Measurements from ENCODE around the gene NPL. TPM values are rescaled to one million over a fixed set of nuclear protein-coding genes. Genes with fewer than 3 reads are reported as not detected.

The NPL gene
- total and polyA plus RNA-seq, 9 of the 15 experiments (the other 6 are each of a cell fraction or from before 2014, with no cell fraction given), result 9.9 to 22.3 (median 14.2) TPM

DNA sequence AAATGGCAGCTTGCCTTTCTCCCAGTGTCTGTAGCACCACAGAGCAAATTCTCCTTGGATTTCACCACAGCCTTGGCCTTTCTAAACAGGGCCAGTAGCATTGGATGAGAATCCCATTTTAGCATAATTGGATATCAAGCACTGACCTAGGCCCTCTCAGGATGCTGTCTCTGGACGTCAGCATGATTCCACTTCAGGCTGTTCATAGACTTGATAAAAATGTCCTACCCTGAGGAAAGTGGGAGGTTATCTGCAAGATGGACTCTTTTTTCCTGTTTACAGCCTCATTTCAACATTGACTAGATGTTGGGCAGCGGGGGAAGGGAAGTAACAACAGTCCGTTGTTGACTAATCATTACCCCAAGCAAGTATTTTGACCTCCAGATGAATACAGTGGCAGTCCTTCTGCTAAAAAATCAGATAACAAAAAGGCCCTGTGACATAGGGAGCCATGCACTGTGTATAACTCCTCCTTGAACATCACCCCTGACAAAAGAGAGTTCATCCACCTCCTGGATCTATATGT lies 5.2 kb downstream of the NPL start (continued):
- TF ChIP-seq, protein P1, sequence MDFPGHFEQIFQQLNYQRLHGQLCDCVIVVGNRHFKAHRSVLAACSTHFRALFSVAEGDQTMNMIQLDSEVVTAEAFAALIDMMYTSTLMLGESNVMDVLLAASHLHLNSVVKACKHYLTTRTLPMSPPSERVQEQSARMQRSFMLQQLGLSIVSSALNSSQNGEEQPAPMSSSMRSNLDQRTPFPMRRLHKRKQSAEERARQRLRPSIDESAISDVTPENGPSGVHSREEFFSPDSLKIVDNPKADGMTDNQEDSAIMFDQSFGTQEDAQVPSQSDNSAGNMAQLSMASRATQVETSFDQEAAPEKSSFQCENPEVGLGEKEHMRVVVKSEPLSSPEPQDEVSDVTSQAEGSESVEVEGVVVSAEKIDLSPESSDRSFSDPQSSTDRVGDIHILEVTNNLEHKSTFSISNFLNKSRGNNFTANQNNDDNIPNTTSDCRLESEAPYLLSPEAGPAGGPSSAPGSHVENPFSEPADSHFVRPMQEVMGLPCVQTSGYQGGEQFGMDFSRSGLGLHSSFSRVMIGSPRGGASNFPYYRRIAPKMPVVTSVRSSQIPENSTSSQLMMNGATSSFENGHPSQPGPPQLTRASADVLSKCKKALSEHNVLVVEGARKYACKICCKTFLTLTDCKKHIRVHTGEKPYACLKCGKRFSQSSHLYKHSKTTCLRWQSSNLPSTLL (IDR thresholded peaks at IDR 0.05), result no peak
- TF ChIP-seq FOXP1 (CRISPR knock-in tag; IDR thresholded peaks at IDR 0.05) (no peak), ZBTB17 (CRISPR knock-in tag; IDR thresholded peaks at IDR 0.05) (no peak), ZNF282 (CRISPR knock-in tag; IDR thresholded peaks at IDR 0.05) (no peak), PHB (CRISPR knock-in tag; IDR thresholded peaks at IDR 0.05) (no peak), RB1 (IDR thresholded peaks at IDR 0.05; ENCODE audit: low read depth) (no peak), ZNF696 (CRISPR knock-in tag; conservative IDR thresholded peaks at IDR 0.05) (no peak), ZNF124 (CRISPR knock-in tag; IDR thresholded peaks at IDR 0.05) (no peak), IFI16 (CRISPR knock-in tag; IDR thresholded peaks at IDR 0.05) (no peak), TCF3 (CRISPR knock-in tag; IDR thresholded peaks at IDR 0.05) (0 out of 2 replicates have a peak, but pooled peaks have one; percentile 22), SAFB2 (IDR thresholded peaks at IDR 0.05; ENCODE audit: borderline replicate concordance, low read depth, low read length, severe bottlenecking) (no peak), RFX7 (CRISPR knock-in tag; IDR thresholded peaks at IDR 0.05) (no peak), SIN3B (IDR thresholded peaks at IDR 0.05; ENCODE audit: low read depth) (no peak), CTBP1 (IDR thresholded peaks at IDR 0.05; ENCODE audit: borderline replicate concordance) (peak; percentile 33; the same call in 1 of the 2 replicates), FOXK2 (conservative IDR thresholded peaks at IDR 0.05 in 1 of 2, IDR thresholded peaks at IDR 0.05 in 1 of 2; ENCODE audit: low read depth in 2 of 2) (0 out of 4 replicates have a peak, but pooled peaks of 1 of the 2 experiments have one; percentile 31)
- TF ChIP-seq, protein P2, sequence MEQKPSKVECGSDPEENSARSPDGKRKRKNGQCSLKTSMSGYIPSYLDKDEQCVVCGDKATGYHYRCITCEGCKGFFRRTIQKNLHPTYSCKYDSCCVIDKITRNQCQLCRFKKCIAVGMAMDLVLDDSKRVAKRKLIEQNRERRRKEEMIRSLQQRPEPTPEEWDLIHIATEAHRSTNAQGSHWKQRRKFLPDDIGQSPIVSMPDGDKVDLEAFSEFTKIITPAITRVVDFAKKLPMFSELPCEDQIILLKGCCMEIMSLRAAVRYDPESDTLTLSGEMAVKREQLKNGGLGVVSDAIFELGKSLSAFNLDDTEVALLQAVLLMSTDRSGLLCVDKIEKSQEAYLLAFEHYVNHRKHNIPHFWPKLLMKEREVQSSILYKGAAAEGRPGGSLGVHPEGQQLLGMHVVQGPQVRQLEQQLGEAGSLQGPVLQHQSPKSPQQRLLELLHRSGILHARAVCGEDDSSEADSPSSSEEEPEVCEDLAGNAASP (IDR thresholded peaks at IDR 0.05), result no peak
- TF ChIP-seq, protein P3, sequence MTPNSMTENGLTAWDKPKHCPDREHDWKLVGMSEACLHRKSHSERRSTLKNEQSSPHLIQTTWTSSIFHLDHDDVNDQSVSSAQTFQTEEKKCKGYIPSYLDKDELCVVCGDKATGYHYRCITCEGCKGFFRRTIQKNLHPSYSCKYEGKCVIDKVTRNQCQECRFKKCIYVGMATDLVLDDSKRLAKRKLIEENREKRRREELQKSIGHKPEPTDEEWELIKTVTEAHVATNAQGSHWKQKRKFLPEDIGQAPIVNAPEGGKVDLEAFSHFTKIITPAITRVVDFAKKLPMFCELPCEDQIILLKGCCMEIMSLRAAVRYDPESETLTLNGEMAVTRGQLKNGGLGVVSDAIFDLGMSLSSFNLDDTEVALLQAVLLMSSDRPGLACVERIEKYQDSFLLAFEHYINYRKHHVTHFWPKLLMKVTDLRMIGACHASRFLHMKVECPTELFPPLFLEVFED (CRISPR knock-in tag; conservative IDR thresholded peaks at IDR 0.05), result no peak
- TF ChIP-seq, protein P4, sequence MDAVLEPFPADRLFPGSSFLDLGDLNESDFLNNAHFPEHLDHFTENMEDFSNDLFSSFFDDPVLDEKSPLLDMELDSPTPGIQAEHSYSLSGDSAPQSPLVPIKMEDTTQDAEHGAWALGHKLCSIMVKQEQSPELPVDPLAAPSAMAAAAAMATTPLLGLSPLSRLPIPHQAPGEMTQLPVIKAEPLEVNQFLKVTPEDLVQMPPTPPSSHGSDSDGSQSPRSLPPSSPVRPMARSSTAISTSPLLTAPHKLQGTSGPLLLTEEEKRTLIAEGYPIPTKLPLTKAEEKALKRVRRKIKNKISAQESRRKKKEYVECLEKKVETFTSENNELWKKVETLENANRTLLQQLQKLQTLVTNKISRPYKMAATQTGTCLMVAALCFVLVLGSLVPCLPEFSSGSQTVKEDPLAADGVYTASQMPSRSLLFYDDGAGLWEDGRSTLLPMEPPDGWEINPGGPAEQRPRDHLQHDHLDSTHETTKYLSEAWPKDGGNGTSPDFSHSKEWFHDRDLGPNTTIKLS (IDR thresholded peaks at IDR 0.05; ENCODE audit: borderline replicate concordance, low read depth), result no peak
- TF ChIP-seq, protein P5, sequence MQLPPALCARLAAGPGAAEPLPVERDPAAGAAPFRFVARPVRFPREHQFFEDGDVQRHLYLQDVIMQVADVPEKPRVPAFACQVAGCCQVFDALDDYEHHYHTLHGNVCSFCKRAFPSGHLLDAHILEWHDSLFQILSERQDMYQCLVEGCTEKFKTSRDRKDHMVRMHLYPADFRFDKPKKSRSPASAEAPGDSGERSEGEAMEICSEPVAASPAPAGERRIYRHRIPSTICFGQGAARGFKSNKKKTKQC (CRISPR knock-in tag; IDR thresholded peaks at IDR 0.05), result no peak

All from K562 (cell line).